Measurements from ENCODE around the gene GPX4.
A peak's percentile ranks its signal among the peaks of the same experiment; 100 is the strongest.

GRCh38 chr19:1113030-1113985 is 9.5 kb downstream of the GPX4 start:
- TF ChIP-seq FOS (IDR thresholded peaks at IDR 0.05; ENCODE audit: extremely low read depth, insufficient read length) = no peak
- TF ChIP-seq CXXC5 (CRISPR knock-in tag; IDR thresholded peaks at IDR 0.05) = peak; percentile 38
- no peak for TF ChIP-seq ZNF766 (CRISPR knock-in tag; conservative IDR thresholded peaks at IDR 0.05)
- TF ChIP-seq RBM39 (optimal IDR thresholded peaks at IDR 0.05; ENCODE audit: low read depth, low read length) = no peak
- TF ChIP-seq CTCF (IDR thresholded peaks at IDR 0.05 in 2 of 3, conservative IDR thresholded peaks at IDR 0.05 in 1 of 3; ENCODE audit: insufficient read depth in 2 of 3, low read depth in 1 of 3, low read length in 3 of 3) = peak; percentile 86 to 93 (median 89)
- TF ChIP-seq ZBTB49 (CRISPR knock-in tag; IDR thresholded peaks at IDR 0.05; ENCODE audit: borderline replicate concordance) = no peak
- TF ChIP-seq ETV6 (IDR thresholded peaks at IDR 0.05; ENCODE audit: borderline replicate concordance in 1 of 2, low read depth in 2 of 2, low read length in 1 of 2) = no peak
- TF ChIP-seq ETV6 (CRISPR knock-in tag; IDR thresholded peaks at IDR 0.05; ENCODE audit: borderline replicate concordance) = 0 out of 2 replicates have a peak, but pooled peaks have one; percentile 28
- TF ChIP-seq EGR1 (conservative IDR thresholded peaks at IDR 0.05) = peak; percentile 88
